AML-193 (cell line): Measurements from ENCODE around the gene AHNAK2.

Experiments
- DNase-seq, 2 experiments: peaks; one replicate each; lab custom pipeline; 2025; lab: John Stamatoyannopoulos, UW

Gene AHNAK2

DNA sequence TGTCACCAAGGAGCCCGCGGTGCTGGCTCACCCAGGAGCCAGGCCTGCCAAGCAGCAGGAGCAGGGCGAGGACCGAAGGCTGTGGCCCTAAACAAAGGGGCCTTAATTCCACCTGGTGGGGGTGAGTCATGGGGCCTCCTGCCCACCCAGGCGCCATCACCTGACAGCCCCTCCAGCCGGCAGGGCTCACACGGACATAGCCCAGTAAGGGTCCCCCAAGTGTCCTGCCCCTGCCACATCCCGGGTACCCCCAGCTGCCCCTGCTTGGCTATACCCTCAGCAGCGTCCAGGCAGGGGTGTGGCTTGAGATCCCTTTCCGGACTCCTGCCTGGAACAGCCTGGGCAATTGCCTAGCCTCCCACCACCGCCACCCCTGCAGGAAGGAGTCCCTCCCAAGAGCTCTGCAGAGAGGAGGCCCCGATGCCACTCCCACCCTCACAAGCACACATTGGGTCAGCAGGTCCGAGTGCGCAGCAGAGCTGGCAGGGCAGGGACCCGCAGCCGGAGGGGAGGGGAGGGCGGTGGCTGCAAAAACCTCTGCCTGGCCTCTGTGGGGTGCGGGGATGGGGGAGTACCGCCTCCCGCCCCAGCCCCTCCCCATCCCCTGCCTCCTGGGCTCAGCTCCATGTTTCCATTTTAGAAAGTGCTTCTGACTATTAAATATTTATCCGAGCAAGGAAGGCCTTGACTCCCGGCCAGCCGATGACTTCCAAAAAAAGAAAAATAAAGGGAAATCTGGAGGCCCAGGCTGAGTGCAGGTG, 4.6 kb downstream of the AHNAK2 start:
- DNase-seq: no peak

DNA sequence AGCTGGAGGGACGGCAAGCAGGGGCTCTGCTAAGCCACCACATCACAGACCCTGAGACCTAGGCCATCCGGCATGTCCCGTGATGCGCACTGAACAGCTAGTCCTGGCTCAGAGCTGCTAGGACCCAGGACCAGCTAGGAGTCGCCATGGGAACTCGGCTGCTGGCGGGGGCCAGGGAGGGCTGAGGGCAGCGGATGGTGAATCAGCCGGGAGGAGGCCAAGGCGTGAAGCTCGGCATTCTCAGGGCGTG, 5.1 kb downstream of the AHNAK2 start:
- no peak for DNase-seq

DNA sequence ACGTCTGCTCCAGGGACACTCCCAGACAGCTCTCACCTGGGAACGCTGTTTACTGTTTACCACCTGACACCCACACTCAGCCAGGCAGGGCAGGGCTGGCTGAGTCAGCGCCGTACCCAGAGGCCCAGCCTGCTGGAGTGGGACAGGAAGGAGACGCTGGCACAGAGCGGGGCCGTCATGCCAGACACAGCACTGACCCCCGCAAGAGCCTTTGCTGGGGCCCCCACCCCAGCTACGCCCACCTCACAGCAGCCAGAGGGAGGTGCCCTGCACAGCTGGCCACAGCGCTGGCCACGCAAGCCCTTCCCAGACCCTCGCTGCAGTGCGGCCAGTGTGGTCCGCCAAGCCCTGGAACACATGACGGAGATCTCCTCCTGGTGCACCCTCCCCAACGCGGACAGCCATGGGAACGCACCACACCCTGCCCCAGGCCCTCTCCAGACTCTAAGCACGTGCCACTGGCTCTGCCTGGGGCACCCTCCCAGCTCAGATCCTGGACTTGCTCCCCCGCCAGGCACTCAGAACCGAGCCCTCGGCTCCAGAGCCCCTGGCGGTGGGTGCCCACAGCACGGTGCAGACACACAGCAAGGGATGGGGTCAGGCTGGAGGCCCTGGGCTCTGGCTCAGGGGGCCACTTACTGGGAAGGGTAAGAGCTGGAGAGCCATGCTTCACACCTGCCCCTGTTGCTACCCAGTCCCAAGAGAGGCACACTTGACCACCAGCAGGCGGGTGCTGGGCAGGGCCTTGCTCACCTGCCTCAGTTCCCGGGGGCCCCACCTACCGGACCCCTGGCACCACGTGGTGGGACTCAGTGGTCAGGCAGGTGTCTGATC, 5.7 kb downstream of the AHNAK2 start:
- DNase-seq: no peak

DNA sequence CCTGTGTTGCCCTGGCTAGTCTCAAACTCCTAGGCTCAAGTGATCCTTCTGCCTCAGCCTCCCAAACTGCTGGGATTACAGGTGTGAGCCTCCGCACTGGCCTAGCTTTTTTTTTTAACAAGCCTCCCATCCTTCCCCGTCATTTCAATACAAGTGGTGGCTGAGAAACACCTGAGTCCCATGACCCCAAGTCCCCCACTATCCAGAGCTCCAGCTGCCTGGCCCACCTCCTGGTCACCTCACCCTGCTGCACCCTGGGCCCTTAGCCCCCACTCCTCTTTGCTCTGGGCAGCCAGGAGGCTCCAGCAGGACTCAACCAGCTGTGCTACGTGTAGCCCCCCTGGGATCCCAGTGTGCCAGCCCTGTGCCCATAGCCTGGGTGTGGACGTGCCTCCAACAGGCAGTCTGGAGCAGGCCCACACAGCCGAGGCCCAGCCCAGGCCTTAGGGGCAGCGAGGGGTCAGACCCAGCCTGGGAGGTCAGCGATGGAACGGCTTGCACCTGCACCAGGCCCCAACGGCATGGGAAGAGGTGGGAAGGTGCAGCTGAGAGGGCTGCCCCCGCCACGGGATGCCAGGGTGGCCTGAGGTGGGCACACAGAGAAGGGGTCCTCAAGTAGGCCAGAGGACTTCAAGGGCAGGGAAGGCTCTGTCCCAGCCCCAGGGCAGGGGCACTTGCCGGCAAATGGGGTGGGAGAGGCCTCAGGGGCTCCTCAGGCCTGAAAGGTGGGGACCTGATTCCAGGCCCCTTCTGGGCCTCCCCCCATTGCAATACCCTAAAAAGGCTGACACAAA, 6.5 kb downstream of the AHNAK2 start:
- DNase-seq: no peak

DNA sequence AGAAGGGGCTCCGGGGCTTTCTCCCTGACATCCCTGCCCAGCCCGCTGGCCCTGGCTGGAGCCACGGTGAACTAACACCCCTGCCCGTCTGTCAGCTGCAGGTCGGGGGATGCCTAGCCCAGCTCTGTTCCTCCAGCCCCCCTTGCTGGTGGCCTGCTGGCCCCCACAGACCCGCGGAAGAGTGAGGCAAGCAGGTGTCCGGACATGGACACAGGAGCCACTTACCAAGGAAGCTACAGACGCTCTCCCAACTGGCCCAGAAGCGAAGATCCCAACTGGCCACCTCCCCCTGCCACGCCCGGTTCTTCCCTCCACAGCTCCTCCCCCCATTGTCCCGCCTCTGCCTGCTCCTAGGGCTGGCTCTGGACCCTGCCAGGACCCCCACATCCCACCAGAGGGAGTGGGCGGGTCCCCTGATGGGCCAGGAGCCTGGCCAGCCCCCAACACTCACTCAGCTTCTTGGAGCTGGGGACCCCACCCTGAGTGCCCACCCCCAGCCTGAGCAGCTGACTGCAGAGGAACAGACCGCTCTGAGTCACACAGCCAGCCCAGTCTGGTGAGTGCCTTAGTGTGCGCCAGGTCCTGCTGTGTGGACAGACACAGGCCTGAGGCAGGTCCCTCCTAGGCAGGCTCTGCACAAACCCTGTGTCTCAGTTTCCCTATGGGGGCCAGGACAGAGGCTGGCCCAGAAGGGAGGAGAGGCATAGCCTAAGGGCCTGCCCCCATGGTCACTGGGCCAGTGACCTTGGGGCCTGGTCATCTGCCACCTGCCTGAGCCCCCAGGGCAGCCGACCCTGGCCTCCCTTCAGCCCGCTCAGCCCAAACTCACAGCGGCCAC, 7.7 kb downstream of the AHNAK2 start:
- no peak for DNase-seq

DNA sequence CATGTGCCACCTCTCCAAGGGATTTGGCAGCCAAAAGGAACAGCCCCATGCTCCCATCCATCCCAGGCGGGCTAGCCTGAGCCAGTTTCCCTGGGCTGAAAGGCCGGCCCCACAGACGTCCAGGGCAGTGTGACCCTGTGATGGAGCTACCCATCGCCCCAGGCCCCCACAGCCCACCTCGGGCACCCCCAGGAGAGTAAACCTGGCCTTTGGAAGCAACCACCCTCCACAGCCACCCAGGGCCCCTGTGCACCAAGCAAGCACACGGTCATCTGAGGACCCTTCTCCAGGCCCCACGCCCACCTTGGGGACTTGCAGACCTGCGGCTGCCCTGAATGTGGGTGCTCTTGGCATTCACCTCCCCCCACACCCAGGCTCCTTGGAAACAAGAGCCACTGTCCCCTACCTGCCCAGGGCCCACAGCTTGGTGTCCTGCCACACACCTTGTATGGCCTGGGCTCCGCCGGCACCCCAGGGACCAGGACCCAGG, 8.4 kb downstream of the AHNAK2 start:
- DNase-seq: no peak

DNA sequence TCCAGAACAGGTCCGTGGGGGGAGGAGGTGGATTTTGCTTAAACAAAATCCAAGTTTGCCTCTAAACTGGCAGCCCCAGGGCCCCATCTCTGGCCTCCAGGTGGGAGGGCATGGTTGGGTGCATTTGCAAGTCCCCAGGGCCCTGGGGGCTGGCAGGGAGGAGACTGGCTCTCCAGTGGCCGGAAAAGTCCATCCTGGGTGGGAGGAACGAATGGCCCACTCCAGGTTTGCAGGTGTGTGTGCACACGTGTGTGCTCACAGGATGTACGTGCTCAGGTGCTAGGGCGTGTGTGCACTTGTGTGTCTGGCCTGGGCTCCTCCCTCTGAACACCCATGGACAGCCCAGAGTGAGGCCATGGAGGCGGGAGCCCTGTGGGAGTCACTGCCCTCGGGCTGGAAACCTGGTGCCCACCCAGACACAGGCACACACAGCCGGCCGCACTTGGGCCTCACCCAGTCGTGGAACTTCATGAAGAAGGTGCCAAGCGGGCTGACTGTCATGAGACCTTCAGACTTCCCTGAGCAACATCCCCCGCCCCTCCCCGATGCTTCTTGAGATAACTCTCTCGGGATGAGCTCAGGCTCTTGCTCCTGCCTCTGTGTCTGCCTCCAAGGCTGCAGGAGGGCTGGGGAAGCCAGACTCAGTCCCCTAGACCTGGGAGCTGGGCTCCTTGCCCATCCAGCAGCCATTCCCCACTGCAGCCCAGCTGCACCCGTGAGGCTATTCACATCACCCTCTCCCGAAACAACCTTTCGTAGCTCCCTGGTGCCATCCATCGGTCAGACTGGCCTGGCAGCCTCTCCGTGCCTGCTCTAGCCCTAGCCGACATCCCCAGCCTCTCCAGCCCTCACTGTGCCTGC, 9.4 kb downstream of the AHNAK2 start:
- DNase-seq: no peak

DNA sequence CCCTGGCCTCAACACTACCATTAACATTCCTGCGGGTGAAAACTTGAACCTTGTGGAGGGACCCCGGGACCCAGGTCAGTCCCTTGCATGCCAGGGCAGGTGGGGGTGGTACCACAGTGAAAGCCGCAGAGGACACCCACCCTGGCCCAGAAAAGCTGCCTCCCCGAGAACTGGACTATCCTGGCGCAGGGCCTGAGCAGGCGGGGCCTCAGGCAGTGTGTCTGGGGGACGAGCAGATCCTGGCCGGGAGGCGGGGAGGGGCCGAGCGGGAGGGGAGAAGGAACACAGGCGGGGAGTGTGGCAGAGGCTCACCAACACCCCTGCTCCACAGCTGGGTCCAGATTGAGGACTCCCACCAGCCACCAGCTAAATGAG, 10.0 kb downstream of the AHNAK2 start:
- no peak for DNase-seq

DNA sequence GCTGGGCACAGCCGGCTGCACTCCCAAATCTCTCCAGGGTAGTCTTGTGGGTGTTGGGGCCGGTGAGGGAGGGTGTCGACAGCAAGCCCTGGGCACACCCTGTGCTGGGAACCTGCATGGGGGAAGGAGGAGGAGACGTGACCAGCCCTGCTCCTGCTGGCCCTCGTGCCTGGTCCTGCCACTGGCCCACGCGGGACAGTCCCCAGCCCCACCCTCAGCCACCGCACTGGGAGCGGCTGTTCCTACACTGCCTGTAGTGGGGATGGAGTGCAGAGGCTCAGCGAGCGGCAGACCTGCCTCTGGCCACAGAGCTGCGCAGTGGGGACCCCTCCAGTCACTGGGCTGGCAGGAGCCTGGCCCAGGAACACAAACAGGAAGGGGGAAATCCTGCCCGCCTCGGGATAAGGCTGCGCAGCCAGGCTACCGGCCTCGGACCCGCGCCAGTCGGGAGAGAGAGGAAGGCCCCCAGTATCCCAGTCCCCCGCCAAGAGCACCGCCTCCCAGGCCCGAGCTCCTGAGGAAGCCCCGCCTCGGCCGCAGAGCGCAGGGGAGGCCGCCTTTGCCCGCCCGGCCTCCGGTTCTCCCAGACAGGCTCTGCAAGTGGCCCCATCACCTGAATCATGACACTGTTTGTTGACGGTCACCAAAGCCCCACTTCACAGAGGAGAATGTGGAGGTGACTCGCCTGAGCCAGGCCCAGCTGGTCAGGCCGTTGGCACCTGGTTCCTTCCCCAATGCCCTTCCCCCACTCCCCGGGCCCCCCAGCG, 10.6 kb downstream of the AHNAK2 start:
- DNase-seq: no peak

DNA sequence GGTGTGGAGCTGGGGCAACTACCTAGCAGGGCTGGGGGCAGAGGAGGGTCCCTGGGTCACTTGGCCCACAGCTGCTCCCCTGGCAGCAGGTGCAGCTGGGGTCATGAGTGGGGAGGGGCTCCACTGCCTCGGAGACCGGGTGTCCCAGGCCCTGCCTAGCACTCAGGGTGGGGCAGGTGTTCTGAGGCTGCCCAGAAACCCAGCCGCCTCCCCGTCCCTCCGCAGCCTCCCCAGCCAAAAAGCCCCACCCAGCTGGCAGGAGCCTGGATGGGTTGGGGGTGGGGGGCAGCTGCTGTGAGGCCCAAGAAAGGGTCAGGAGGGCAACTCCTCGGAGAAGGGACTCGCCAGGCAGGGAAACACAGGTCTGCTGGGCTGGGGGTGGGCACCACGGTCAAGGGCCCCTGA, 11.2 kb downstream of the AHNAK2 start:
- no peak for DNase-seq

DNA sequence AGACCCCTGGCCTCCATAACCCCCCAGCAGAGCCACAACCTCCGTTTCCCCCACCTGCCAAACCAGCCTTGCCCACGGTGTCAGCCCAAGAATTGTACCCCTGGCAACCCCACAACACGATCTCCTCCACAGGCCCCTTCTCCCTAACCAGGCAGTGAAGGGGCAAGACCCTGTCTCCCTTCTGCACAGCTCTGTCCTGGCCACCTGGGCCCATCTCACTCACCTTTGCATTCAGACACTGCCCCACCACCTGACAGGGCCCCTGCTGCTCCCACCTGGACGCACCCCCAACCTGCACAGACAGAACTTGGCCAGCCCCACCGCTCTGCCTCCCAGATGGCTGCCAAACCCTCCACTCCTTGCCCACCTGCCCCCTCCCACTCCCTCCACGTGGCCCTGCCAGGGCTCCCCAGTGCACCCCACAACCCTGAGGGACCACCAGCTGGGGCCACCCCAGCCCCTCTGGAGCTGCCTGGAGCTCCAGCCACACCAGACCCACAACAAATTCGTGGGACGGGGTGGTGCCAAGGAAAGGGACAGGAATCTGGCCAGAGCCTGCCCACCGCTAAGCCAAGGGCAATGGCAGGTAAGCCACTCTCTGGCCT, 11.8 kb downstream of the AHNAK2 start:
- DNase-seq: no peak

DNA sequence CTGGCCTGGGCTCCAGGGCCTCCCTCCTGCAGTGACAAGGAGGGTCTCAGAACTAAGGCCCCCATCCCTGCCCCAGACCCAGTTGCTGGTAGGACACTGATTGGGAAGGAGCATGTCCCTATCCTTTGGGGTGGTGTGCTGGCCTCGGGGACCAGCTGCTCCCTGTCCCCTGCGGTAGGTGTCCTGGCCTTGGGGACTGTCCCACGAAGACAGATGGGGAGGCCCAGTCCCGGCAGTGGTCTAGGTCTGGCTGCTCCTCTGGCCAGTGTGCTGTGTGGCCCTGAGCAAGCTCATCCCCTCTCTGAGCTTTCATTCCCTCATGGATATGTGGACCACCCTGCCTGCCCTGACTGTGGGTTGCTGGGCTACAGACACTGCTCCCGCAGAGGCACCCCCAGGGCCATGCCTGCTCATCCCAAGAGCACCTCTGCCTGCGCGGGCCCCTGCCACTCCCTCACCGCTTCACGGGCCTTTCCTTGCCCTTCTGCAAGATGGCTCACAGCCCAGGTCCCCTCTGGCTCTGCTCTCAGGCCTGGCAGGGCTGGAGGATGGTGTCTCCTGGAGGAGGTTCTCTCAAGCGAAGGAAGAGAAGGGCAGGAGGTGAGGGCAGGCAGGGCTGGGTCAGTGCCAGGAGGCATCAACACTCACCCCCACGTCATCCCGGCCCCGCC, 12.5 kb downstream of the AHNAK2 start:
- no peak for DNase-seq

DNA sequence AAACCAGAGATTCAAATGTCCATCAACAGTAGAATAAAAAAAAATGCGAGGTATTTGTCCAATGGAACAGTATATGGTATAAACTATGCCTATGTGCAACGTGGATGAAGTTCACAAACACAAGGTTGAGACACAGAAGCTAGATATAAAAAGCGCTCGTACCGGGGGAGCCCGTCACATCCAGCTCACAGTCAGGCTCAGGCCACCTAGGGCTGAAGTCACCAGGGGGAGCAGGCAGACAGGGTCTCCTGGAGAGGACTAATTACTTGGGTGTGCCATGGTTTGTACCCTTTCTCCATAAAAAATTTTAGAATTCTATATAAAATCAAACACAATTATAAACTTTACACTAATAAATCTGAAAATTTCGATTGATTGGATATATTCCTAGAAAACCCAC, 13.6 kb downstream of the AHNAK2 start:
- DNase-seq: no peak

DNA sequence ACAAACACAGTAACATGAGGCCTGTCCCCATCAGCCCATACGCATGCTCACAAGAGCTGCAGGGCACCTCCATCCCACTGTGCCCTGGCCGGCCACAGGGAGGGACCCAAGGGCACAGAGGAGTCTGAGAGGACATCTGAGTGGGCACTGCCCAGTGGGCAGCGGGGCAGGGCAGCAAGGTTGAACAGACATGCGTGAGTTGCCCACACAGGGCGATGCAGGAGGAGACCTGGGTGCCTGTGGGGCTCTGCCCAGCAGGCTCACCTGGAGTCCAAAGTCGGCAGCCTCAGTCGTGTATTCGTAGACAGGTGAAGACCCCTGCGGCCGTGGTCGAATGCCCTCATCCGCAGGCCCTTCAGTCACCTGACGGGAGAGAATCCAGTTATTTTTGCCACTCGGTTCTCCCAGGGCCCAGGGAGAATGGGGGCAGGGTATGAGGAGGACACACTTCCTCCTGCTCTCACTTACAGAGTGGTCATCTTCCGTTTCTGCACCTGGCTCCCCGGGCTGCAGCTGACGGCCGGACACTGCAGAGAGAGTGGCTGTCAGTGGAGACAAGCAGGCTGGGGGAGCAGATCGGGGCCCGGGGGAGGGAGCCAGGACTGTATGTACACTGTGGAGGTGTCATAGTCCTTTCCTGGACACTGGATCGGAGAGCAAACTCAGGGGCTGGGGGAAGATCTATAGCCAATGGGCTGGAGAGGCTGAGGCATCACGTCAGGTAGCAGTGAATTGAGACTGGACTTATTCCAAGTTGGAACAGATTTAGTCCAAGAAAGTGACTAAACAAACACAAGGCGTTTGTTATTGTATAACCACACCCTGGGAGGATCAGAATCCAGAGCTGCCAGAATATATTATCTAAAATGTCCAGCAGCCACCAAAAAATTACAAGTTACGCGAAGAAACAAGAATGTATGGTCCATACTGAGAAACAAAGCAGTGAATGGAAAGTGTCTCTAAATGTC, 20.7 kb downstream of the AHNAK2 start:
- no peak for DNase-seq

DNA sequence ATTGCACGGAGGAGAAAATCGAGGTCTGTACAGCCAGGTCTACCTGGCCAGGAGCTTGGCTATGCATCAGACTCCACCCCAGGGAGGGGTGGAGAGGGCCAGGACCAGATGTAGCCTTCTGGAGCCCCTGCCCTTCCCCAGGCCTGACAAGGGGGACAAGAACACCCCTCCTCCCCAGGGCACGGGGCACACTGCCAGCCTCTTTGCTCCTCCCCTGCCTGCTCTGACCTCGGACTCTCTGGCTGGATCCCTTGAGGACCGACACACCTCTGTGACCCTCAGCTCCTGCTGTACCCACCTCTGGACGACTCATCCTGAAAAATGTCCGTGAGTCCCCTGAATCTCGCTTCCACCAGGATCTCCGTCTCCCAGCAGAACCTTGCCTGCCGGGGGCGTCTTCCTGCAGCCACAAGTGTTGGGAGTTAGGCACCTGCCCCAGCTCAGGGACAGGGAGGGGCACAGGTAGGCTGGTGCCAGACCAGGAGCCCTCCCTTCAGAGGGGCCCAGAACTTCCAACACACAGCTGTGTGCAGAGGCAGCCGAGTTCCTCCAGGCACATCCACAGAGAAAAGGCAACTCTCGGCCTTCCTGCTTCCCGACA, 21.8 kb downstream of the AHNAK2 start:
- DNase-seq: no peak

DNA sequence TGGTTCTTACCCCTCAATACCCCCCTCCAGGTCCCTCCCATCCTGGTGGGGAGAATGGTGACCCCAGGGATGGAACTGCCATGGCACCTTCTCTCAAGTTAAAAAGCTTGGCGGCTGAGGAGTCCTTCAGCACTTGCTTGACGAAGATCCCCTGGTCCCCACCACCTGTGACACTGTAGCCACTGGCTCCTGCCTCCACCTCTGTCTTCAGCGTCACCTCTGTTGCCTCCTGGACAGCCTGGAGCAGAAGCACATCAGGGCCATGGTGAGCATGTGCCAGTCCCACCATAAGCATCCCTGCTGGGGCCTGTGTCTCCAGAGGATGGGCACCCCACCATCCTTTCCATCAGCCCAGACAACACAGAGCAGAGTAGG, 22.8 kb downstream of the AHNAK2 start:
- no peak for DNase-seq

DNA sequence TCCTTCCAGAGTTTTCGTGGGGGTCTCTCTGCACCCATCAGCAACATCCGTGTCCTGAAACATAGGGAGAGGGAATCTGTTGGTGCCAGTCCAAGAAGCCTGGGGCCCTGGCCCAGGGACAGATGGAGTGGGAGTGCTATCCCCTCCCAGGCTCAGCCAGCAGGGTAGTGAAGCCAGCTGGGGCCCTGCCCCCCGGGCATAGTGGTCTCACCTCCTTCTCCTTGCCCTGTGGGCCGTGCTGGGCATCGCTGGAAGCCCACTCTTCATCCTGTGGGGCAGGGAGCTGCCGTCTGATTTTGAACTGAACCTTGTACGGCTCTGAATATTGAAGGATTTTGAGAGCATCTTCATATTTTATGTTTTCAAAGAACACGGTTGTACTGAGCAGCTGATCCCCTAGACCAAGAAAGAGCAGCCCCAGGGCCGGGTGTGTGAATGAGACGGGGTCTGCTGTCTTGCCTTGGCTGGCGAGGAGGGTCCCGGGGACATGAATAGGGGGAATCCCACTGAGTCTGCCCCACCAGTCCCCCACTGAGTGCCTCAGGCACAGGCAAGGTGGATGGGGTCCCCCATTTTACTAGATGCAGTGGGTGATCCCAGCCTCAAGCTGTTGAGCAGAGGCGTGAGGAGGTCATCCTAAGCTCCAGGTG, 23.3 kb downstream of the AHNAK2 start:
- DNase-seq: no peak
